Measurements from ENCODE around the gene AP1B1.
"Not testable (repeated sequence)": the region's sequence is repeated elsewhere in the genome, so short reads cannot be mapped to it uniquely, and the experiment has no call there.

The AP1B1 gene

DNA sequence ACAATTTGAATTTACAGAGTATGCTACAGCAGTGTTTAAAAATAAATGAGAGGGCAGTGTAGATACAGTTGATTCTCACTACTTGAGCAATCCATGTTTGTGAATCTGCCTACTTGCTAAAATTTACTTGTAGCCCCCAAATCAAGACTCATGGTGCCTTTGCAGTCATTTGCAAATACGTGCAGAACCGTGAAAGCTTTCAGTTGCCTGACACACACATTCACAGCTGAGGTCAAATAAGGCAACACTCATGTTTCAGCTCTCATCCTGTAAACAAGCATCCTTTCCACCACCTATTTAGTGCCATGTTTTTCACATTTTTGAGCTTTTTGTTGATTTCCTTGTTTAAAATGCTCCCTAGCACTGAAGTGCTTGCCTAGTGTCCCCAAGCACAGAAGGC lies 40.3 kb downstream of the AP1B1 start:
- no peak overlapping the region for H3K4me3 ChIP-seq (ENCODE audit: insufficient read length, low read depth)
- TF ChIP-seq ZNF274 (IDR thresholded peaks at IDR 0.05; ENCODE audit: low read depth, low read length) (no peak), YY1 (IDR thresholded peaks at IDR 0.05; ENCODE audit: insufficient read depth, insufficient read length) (no peak), SUZ12 (IDR thresholded peaks at IDR 0.05; ENCODE audit: extremely low read depth, insufficient read depth, insufficient read length) (no peak)
- no peaks in the 10 kb centered on the region for H3K4me1 ChIP-seq (ENCODE audit: insufficient read depth, insufficient read length)
- H3K27me3 ChIP-seq (ENCODE audit: insufficient read depth, insufficient read length) = no peaks in the 10 kb centered on the region
- no peak for DNase-seq (ENCODE audit: low read depth, low spot score)
- H3K36me3 ChIP-seq (ENCODE audit: insufficient read depth, insufficient read length, low read length) = peaks cover 68% of the 10 kb centered on the region
- no peak overlapping the region for H3K9ac ChIP-seq (ENCODE audit: insufficient read length, low read depth)
- H3K9me3 ChIP-seq (ENCODE audit: insufficient read depth, low read length) = no peaks in the 10 kb centered on the region

GRCh38 chr22:29346659-29347058 lies 41.7 kb downstream of the AP1B1 start:
- DNase-seq (ENCODE audit: low read depth, low spot score) = no peak
- H3K4me3 ChIP-seq (ENCODE audit: insufficient read length, low read depth) = no peak overlapping the region
- H3K4me1 ChIP-seq (ENCODE audit: insufficient read depth, insufficient read length) = no peaks in the 10 kb centered on the region
- H3K9me3 ChIP-seq (ENCODE audit: insufficient read depth, low read length) = no peaks in the 10 kb centered on the region
- no peaks in the 10 kb centered on the region for H3K27me3 ChIP-seq (ENCODE audit: insufficient read depth, insufficient read length)
- peaks cover 68% of the 10 kb centered on the region for H3K36me3 ChIP-seq (ENCODE audit: insufficient read depth, insufficient read length, low read length)
- no peak for TF ChIP-seq YY1 (IDR thresholded peaks at IDR 0.05; ENCODE audit: insufficient read depth, insufficient read length)
- TF ChIP-seq ZNF274 (IDR thresholded peaks at IDR 0.05; ENCODE audit: low read depth, low read length) = no peak
- TF ChIP-seq SUZ12 (IDR thresholded peaks at IDR 0.05; ENCODE audit: extremely low read depth, insufficient read depth, insufficient read length) = no peak
- H3K9ac ChIP-seq (ENCODE audit: insufficient read length, low read depth) = no peak overlapping the region

DNA sequence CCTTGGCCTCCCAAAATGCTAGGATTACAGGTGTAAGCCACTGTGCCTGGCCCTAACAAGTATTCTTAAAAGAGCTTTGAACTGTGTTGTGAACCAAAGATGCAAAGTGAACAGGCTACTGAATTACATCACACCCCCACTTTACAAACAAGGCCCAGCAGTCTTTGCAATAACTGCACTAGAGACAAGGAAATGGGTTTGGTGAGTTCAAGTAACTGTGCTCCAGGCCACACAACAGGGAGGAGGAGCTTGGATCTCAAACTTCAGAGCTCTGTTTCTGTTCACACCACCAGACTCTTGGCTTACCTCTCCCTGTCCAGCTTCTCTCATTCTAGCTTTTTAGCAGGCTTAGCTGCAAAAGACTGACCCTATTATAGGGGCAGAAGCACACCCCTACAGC lies 42.4 kb downstream of the AP1B1 start:
- DNase-seq (ENCODE audit: low read depth, low spot score) = no peak
- Histone ChIP-seq H3K4me3 (ENCODE audit: insufficient read length, low read depth) (no peak overlapping the region), H3K9ac (ENCODE audit: insufficient read length, low read depth) (no peak overlapping the region), H3K4me1 (ENCODE audit: insufficient read depth, insufficient read length) (no peaks in the 10 kb centered on the region), H3K9me3 (ENCODE audit: insufficient read depth, low read length) (no peaks in the 10 kb centered on the region), H3K36me3 (ENCODE audit: insufficient read depth, insufficient read length, low read length) (peaks cover 68% of the 10 kb centered on the region), H3K27me3 (ENCODE audit: insufficient read depth, insufficient read length) (no peaks in the 10 kb centered on the region)
- TF ChIP-seq SUZ12 (IDR thresholded peaks at IDR 0.05; ENCODE audit: extremely low read depth, insufficient read depth, insufficient read length) (no peak), YY1 (IDR thresholded peaks at IDR 0.05; ENCODE audit: insufficient read depth, insufficient read length) (no peak), ZNF274 (IDR thresholded peaks at IDR 0.05; ENCODE audit: low read depth, low read length) (no peak)

GRCh38 chr22:29344889-29345288 lies 43.5 kb downstream of the AP1B1 start:
- not testable (repeated sequence) for H3K9me3 ChIP-seq (ENCODE audit: insufficient read depth, low read length); H3K4me1 ChIP-seq (ENCODE audit: insufficient read depth, insufficient read length); H3K27me3 ChIP-seq (ENCODE audit: insufficient read depth, insufficient read length); H3K9ac ChIP-seq (ENCODE audit: insufficient read length, low read depth); H3K4me3 ChIP-seq (ENCODE audit: insufficient read length, low read depth); DNase-seq (ENCODE audit: low read depth, low spot score)
- H3K36me3 ChIP-seq (ENCODE audit: insufficient read depth, insufficient read length, low read length) = peaks cover 68% of the 10 kb centered on the region

DNA sequence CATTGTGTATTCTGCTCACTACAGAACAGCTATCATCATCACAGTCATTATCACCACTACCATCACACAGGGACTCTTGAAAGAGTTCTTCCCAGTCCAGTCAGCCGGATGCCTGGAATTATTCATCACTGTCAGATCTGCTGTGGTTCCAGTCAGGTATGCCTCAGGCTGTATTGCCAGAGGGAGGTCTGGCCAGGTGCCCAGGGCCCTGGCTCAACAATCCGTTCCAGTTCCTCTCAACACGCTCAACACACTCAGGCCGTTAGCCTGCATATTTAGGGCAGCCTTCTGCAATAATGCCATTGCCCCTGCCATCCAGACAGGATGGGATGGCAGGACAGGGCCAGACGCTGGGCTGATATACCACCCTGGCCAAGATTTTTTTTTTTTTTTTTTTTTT lies 44.2 kb downstream of the AP1B1 start:
- H3K4me3 ChIP-seq (ENCODE audit: insufficient read length, low read depth) = no peak overlapping the region
- H3K4me1 ChIP-seq (ENCODE audit: insufficient read depth, insufficient read length) = no peaks in the 10 kb centered on the region
- DNase-seq (ENCODE audit: low read depth, low spot score) = no peak
- H3K9me3 ChIP-seq (ENCODE audit: insufficient read depth, low read length) = no peaks in the 10 kb centered on the region
- H3K9ac ChIP-seq (ENCODE audit: insufficient read length, low read depth) = no peak overlapping the region
- H3K27me3 ChIP-seq (ENCODE audit: insufficient read depth, insufficient read length) = no peaks in the 10 kb centered on the region
- TF ChIP-seq YY1 (IDR thresholded peaks at IDR 0.05; ENCODE audit: insufficient read depth, insufficient read length) (no peak), SUZ12 (IDR thresholded peaks at IDR 0.05; ENCODE audit: extremely low read depth, insufficient read depth, insufficient read length) (no peak), ZNF274 (IDR thresholded peaks at IDR 0.05; ENCODE audit: low read depth, low read length) (no peak)
- H3K36me3 ChIP-seq (ENCODE audit: insufficient read depth, insufficient read length, low read length) = peaks cover 68% of the 10 kb centered on the region

DNA sequence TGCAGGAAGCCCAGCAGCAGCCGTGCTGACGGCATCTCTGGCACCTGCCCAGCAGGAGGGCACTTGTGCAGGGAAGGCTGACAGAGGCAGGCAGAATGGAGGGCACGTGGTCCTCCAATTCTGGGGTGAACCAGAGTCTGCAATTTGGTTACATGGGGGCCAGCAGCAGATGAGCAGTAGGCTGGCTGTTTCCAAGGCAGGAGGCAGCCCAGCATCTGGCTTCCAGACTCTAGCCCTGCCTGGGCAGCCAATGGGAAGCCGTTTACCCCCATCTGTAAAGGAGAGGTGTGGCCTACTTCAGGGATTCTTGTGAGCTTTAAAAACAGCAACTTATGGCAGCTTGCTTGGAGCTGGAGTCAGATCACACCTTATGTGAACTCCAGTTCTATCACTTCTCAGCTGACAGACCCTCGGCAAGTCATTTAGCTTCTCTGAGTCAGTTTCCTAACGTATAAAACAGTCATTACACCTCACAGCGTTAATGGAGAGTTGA lies 45.0 kb downstream of the AP1B1 start:
- Histone ChIP-seq H3K36me3 (ENCODE audit: insufficient read depth, insufficient read length, low read length) (peaks cover 69% of the 10 kb centered on the region), H3K9me3 (ENCODE audit: insufficient read depth, low read length) (no peaks in the 10 kb centered on the region), H3K4me3 (ENCODE audit: insufficient read length, low read depth) (no peak overlapping the region), H3K4me1 (ENCODE audit: insufficient read depth, insufficient read length) (no peaks in the 10 kb centered on the region), H3K9ac (ENCODE audit: insufficient read length, low read depth) (no peak overlapping the region), H3K27me3 (ENCODE audit: insufficient read depth, insufficient read length) (no peaks in the 10 kb centered on the region)
- TF ChIP-seq ZNF274 (IDR thresholded peaks at IDR 0.05; ENCODE audit: low read depth, low read length) = no peak
- no peak for TF ChIP-seq SUZ12 (IDR thresholded peaks at IDR 0.05; ENCODE audit: extremely low read depth, insufficient read depth, insufficient read length)
- TF ChIP-seq YY1 (IDR thresholded peaks at IDR 0.05; ENCODE audit: insufficient read depth, insufficient read length) = no peak
- no peak for DNase-seq (ENCODE audit: low read depth, low spot score)

- Histone ChIP-seq H3K4me1 (ENCODE audit: insufficient read depth, insufficient read length) (no peaks in the 10 kb centered on the region), H3K27me3 (ENCODE audit: insufficient read depth, insufficient read length) (no peaks in the 10 kb centered on the region), H3K9ac (ENCODE audit: insufficient read length, low read depth) (no peak overlapping the region), H3K4me3 (ENCODE audit: insufficient read length, low read depth) (no peak overlapping the region), H3K36me3 (ENCODE audit: insufficient read depth, insufficient read length, low read length) (peaks cover 69% of the 10 kb centered on the region), H3K9me3 (ENCODE audit: insufficient read depth, low read length) (no peaks in the 10 kb centered on the region)
- TF ChIP-seq ZNF274 (IDR thresholded peaks at IDR 0.05; ENCODE audit: low read depth, low read length) = no peak
- no peak for TF ChIP-seq YY1 (IDR thresholded peaks at IDR 0.05; ENCODE audit: insufficient read depth, insufficient read length)
- TF ChIP-seq SUZ12 (IDR thresholded peaks at IDR 0.05; ENCODE audit: extremely low read depth, insufficient read depth, insufficient read length) = no peak
- DNase-seq (ENCODE audit: low read depth, low spot score) = no peak
These were observed 45.6 kb downstream of the AP1B1 start for GRCh38 chr22:29342577-29343312.

Measured in NT2/D1 (cell line).